Neutrophil (primary cell): ENCODE results near the gene LIMS2.

Experiments
- H3K27ac ChIP-seq: fragments of 200-600 bp; sonication (generic); 2 replicates; pipeline ENCODE4 v1.5.1; 2016; ENCODE audit warnings: mild to moderate bottlenecking, moderate library complexity
- H3K27me3 ChIP-seq: fragments of 200-600 bp; sonication (generic); 2 replicates; pipeline ENCODE4 v1.6.0; 2016; ENCODE audit warnings: mild to moderate bottlenecking
- H3K36me3 ChIP-seq: fragments of 200-600 bp; sonication (generic); 2 replicates; pipeline ENCODE4 v1.5.1; 2017
- H3K4me1 ChIP-seq, 2 experiments: fragments of 200-600 bp in 1 of 2; sonication (generic) in 1 of 2; 1 replicate in 1 of 2; 2 replicates in 1 of 2; pipeline versions ENCODE4 v1.5.1 to v1.6.1; 2013 to 2016; ENCODE audit warnings: low read depth in 1 of 2, low read length in 1 of 2, mild to moderate bottlenecking in 1 of 2, moderate library complexity in 1 of 2; ENCODE audit not compliant: control insufficient read depth in 1 of 2, insufficient read depth in 1 of 2
- H3K4me3 ChIP-seq, 2 experiments: fragments of 200-600 bp in 1 of 2; sonication (generic) in 1 of 2; 1 replicate in 1 of 2; 2 replicates in 1 of 2; pipeline ENCODE4 v1.5.1; 2013 to 2016; ENCODE audit warnings: low read depth in 1 of 2, low read length in 1 of 2, mild to moderate bottlenecking in 1 of 2, moderate library complexity in 1 of 2
- H3K9me3 ChIP-seq: fragments of 200-600 bp; sonication (generic); 2 replicates; pipeline ENCODE4 v1.5.1; 2016
- TF ChIP-seq, protein P1 (sequence below): fragments of 200-600 bp; sonication (generic); IDR thresholded peaks from 2 replicates; pipeline ENCODE4 v1.5.1; 2016; ENCODE audit warnings: antibody characterized with exemption

LIMS2 gene

DNA sequence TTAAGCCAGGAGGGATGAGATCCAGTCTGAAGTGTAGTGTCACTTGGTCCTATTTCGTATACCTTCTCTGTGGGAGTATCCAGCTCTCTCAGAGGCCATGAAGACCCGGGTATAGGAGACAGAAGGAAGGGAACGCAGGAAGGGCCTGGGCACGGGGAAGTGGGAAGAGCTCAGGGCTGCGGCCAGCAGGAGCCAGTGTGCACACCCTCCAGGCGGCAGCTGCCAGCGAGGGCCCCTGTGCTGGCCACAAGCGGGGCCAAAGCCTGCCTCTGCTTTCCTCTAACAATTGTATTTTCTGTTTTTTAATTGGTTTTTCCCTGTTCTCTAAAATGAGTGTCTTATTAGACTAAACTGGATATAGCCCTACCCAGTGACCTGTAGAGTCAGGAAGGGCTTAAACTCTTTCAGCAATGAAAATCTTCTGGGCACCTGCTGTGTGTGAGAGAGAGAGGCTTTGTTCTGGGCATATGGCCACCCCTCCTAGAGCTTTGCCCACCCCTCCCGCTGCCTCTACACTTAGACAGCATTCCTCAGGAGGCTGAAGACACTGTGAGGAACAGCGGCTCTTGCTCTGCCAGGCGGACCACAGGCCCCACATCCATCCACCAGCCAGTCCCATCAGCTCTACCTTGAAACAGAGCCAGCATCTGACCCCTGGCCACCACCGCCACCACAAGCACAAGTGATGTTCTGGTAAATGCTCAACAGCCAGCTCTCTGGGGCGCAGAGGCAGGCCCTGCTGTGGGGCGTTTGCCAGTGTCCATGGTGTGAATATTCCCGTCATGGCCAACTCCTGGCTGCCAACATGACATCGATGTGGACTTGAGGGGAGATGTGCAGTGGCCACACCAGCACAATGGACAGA lies 19.9 kb downstream of the LIMS2 start:
- Histone ChIP-seq H3K36me3 (no peaks in the 10 kb centered on the region), H3K9me3 (no peaks in the 10 kb centered on the region), H3K4me1 (no peaks in the 10 kb centered on the region), H3K27me3 (no peaks in the 10 kb centered on the region), H3K27ac (no peak overlapping the region), H3K4me3 (no peak overlapping the region)
- TF ChIP-seq, protein P1, sequence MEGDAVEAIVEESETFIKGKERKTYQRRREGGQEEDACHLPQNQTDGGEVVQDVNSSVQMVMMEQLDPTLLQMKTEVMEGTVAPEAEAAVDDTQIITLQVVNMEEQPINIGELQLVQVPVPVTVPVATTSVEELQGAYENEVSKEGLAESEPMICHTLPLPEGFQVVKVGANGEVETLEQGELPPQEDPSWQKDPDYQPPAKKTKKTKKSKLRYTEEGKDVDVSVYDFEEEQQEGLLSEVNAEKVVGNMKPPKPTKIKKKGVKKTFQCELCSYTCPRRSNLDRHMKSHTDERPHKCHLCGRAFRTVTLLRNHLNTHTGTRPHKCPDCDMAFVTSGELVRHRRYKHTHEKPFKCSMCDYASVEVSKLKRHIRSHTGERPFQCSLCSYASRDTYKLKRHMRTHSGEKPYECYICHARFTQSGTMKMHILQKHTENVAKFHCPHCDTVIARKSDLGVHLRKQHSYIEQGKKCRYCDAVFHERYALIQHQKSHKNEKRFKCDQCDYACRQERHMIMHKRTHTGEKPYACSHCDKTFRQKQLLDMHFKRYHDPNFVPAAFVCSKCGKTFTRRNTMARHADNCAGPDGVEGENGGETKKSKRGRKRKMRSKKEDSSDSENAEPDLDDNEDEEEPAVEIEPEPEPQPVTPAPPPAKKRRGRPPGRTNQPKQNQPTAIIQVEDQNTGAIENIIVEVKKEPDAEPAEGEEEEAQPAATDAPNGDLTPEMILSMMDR: no peak

DNA sequence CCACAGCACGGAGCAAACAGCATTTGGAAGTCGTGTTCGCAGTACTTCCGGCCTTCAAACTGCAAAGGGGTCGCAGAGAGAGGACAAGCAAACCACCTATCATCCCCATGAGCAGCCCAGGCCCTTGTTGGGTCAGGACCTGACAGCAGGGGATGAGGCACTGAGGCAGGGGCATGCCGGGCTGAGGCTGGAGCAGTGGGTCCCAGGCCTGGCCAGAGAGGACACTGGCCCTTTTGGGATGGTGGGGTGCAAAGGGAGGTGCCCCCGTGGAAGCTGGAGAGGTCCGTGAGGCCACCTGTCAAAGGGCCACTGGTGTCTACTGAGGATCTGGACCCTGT lies 20.5 kb downstream of the LIMS2 start:
- Histone ChIP-seq H3K27ac (no peak overlapping the region), H3K36me3 (no peaks in the 10 kb centered on the region), H3K4me1 (peaks cover 0 to 1% of the 10 kb centered on the region in 2 experiments), H3K27me3 (no peaks in the 10 kb centered on the region), H3K4me3 (no peak overlapping the region), H3K9me3 (no peaks in the 10 kb centered on the region)
- TF ChIP-seq, protein P1: no peak

DNA sequence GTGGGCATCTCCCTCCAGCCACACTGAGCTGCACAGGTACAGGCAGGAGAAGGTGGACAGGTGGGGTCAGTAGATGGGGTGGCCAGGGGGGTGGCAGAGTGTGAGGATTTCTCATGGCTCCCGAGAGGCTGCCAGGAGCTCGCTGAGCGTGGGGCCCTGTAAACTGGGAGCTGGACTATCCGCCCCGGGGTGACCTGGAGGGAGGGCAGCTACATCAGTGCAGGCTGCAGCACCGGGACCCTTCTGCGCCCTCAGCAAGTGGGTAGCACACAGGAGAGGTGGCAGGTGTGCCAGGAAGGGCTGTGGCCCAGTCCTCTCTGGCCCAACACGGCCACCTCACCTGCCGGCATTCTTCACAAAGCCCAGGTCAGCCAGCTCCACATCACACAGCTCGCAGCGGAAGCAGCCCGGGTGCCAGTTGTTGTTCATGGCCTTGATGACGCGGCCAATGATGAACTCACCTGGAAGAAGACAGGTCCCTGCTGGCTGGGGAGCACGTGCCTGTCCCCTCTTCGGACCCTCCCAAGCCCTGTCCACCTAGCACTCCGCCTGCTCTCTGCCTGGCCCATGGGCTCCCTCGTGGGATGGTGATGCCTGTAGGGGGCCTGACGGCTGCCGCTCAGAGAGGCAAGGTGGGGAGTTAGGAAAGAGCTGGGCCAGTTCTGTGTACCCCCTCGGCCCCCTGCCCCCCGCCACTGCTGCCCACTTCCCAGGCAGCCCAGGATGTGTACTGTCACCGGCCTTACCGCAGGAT lies 21.1 kb downstream of the LIMS2 start:
- Histone ChIP-seq H3K36me3 (no peaks in the 10 kb centered on the region), H3K4me3 (no peak overlapping the region), H3K4me1 (peaks cover 5 to 7% of the 10 kb centered on the region in 2 experiments), H3K27me3 (no peaks in the 10 kb centered on the region), H3K9me3 (no peaks in the 10 kb centered on the region), H3K27ac (no peak overlapping the region)
- TF ChIP-seq, protein P1: no peak

- no peak overlapping the region for H3K4me3 ChIP-seq
- no peaks in the 10 kb centered on the region for H3K36me3 ChIP-seq
- H3K27ac ChIP-seq: no peak overlapping the region
- H3K4me1 ChIP-seq: peaks cover 9 to 10% of the 10 kb centered on the region in 2 experiments
- TF ChIP-seq, protein P1: no peak
- no peaks in the 10 kb centered on the region for H3K27me3 ChIP-seq
- H3K9me3 ChIP-seq: no peaks in the 10 kb centered on the region
Measured at GRCh38 chr2:127653421-127654083, 21.8 kb downstream of the LIMS2 start.

GRCh38 chr2:127652786-127653357 lies 22.5 kb downstream of the LIMS2 start:
- Histone ChIP-seq H3K9me3 (no peaks in the 10 kb centered on the region), H3K36me3 (no peaks in the 10 kb centered on the region), H3K4me1 (peaks cover 9 to 17% of the 10 kb centered on the region in 2 experiments), H3K27me3 (no peaks in the 10 kb centered on the region), H3K4me3 (no peak overlapping the region), H3K27ac (no peak overlapping the region)
- TF ChIP-seq, protein P1: no peak
